Nephron (organoid): Measurements from ENCODE around the gene DUS1L.

Source experiments
- H3K27ac Mint-ChIP-seq, 3 experiments: 2 replicates each; pipeline ENCODE4 v1.8.0; 2020; ENCODE audit warnings: mixed read lengths in 3 of 3, mild to moderate bottlenecking in 2 of 3, moderate library complexity in 1 of 3
- H3K27me3 Mint-ChIP-seq: 2 replicates; pipeline ENCODE4 v1.8.0; 2021; ENCODE audit warnings: low read depth, mild to moderate bottlenecking, moderate library complexity, mixed read lengths
- H3K36me3 Mint-ChIP-seq: 2 replicates; pipeline ENCODE4 v1.8.0; 2020; ENCODE audit warnings: low read depth, mixed read lengths
- H3K4me1 Mint-ChIP-seq: 2 replicates; pipeline ENCODE4 v1.8.0; 2020; ENCODE audit warnings: mixed read lengths
- H3K4me3 Mint-ChIP-seq, 3 experiments: 2 replicates each; pipeline ENCODE4 v1.8.0; 2020; ENCODE audit warnings: mild to moderate bottlenecking in 3 of 3, mixed read lengths in 3 of 3, moderate library complexity in 2 of 3
- H3K9me3 Mint-ChIP-seq: 2 replicates; pipeline ENCODE4 v1.8.0; 2020; ENCODE audit warnings: mixed read lengths
- TF ChIP-seq, protein P1 (sequence below), 3 experiments: fragments of 200-600 bp; sonication (generic); IDR thresholded peaks; one replicate each; pipeline ENCODE4 v1.5.0; 2021; ENCODE audit warnings: antibody characterized with exemption in 3 of 3; ENCODE audit not compliant: unreplicated experiment in 3 of 3

Gene DUS1L

DNA sequence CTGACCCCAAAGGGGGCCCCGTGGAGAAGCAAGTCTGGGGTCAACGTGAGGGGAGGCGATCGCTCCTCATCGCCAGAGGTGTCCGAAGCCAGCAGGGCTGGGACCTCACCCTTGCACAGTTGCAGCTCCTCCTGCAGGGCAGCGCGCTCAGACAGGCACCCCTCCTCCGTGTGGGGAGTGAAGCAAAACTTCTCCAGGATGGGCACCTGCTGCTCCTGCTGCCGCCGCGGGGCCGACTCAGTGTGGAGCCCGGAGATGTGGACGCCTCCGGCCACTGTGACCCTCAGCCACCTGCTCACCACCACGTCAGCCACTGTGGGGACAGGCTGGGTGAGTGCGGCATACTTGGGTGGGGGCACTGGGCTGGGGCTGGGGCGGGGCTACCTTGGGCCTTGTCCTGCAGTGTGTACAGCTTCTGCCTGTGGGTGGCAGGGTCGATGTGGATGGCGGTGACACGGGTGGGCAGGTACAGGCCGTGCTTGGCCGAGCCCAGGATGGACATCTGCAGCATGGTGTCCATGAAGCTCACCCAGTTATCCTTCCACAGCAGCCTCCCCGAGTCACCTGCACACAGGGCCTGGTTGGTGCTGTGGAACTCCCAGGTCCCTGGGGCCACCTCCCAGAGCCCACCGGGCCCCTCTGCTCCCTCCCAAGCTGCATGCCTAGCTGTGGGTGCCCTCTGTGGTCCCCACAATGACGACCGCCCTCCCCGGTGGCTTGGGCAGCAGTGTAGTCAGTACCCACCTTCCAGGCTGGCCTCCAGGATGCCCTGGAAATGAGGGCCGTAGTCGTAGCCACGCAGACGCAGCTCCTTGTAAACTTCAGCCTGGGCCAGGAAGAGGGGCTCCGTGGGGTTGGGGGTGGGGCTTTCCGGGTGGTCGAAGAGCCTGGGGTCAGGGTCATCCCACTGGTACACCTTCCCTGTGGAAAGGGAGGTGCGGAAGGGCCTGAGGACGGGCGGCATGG lies 21.6 kb upstream of the DUS1L start:
- Mint-ChIP-seq H3K36me3 (peaks cover 7% of the 10 kb centered on the region), H3K27me3 (no peaks in the 10 kb centered on the region), H3K4me3 (no peak overlapping the region), H3K27ac (no peak overlapping the region), H3K9me3 (no peaks in the 10 kb centered on the region), H3K4me1 (no peaks in the 10 kb centered on the region)
- TF ChIP-seq, protein P1, sequence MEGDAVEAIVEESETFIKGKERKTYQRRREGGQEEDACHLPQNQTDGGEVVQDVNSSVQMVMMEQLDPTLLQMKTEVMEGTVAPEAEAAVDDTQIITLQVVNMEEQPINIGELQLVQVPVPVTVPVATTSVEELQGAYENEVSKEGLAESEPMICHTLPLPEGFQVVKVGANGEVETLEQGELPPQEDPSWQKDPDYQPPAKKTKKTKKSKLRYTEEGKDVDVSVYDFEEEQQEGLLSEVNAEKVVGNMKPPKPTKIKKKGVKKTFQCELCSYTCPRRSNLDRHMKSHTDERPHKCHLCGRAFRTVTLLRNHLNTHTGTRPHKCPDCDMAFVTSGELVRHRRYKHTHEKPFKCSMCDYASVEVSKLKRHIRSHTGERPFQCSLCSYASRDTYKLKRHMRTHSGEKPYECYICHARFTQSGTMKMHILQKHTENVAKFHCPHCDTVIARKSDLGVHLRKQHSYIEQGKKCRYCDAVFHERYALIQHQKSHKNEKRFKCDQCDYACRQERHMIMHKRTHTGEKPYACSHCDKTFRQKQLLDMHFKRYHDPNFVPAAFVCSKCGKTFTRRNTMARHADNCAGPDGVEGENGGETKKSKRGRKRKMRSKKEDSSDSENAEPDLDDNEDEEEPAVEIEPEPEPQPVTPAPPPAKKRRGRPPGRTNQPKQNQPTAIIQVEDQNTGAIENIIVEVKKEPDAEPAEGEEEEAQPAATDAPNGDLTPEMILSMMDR (IDR thresholded peaks at IDR 0.05; ENCODE audit: unreplicated experiment in 3 of 3): no peak

- Mint-ChIP-seq H3K4me1 (no peaks in the 10 kb centered on the region), H3K36me3 (peaks cover 7% of the 10 kb centered on the region), H3K4me3 (no peak overlapping the region), H3K27me3 (no peaks in the 10 kb centered on the region), H3K27ac (no peak overlapping the region), H3K9me3 (no peaks in the 10 kb centered on the region)
- TF ChIP-seq, protein P1 (IDR thresholded peaks at IDR 0.05; ENCODE audit: unreplicated experiment in 3 of 3): no peak
Observed at GRCh38 chr17:82085931-82086764, 20.5 kb upstream of the DUS1L start.

DNA sequence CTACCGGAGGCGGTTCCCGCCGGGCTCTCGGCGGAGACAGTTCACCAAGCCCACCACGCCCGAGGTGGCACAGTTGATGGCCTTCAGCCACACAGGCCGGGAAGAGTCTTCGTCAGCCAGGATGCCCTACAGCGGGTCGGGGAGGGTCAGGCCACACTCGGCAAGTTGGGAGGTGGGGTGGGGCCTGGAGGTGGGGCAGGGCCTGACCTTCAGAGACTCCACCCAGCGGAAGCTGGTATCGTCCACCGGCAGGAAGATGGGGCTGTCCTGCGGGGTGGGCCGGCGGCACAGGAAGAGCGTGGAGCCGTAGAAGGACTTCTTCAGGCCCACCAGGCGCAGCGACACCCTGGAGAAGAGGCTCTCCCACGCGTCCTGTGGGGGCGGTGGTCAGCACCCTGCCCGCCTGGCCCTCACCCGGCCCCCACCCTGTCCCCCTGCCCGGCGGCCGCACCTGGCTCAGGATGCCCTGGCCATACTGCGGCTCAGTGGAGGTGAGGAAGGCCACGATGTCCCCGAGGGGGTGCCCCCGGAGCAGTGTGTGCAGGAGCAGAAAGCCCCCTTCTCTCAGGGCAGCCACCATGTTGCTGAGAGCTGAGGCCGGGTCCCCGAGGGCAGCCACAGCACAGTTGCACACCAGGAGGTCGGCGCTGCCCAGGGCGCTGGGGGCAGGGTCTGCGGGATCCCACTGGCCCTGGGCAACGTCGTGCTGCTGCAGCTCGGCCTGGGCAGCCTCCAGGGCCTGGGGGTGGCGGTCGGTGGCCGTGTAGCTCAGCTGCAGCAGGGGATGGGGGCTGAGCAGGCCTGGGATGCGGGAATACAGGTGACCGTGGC lies 19.6 kb upstream of the DUS1L start:
- Mint-ChIP-seq H3K4me3 (no peak overlapping the region), H3K27me3 (no peaks in the 10 kb centered on the region), H3K9me3 (no peaks in the 10 kb centered on the region), H3K4me1 (no peaks in the 10 kb centered on the region), H3K36me3 (peaks cover 7% of the 10 kb centered on the region), H3K27ac (no peak overlapping the region)
- TF ChIP-seq, protein P1 (IDR thresholded peaks at IDR 0.05; ENCODE audit: unreplicated experiment in 3 of 3): no peak

GRCh38 chr17:82084373-82085030 lies 18.9 kb upstream of the DUS1L start:
- H3K27me3 Mint-ChIP-seq: no peaks in the 10 kb centered on the region
- no peaks in the 10 kb centered on the region for H3K4me1 Mint-ChIP-seq
- no peaks in the 10 kb centered on the region for H3K9me3 Mint-ChIP-seq
- no peak overlapping the region for H3K4me3 Mint-ChIP-seq
- peaks cover 11% of the 10 kb centered on the region for H3K36me3 Mint-ChIP-seq
- TF ChIP-seq, protein P1 (IDR thresholded peaks at IDR 0.05; ENCODE audit: unreplicated experiment in 3 of 3): no peak
- H3K27ac Mint-ChIP-seq: no peak overlapping the region
